ENCODE data around the gene PRKN. TPM values are rescaled to one million over a fixed set of nuclear protein-coding genes. Genes with fewer than 3 reads are reported as not detected.

The PRKN gene
- total and polyA plus RNA-seq, 4 experiments from 2014 or later: 0.50 to 5.3 (median 2.9) TPM

- Histone ChIP-seq H3K4me1 (ENCODE audit: insufficient read depth, low read length) (no peaks in the 10 kb centered on the region), H3K27ac (ENCODE audit: low read depth, low read length) (no peak overlapping the region), H3K9me3 (ENCODE audit: control insufficient read depth in 1 of 2, low read length in 2 of 2) (no peaks in the 10 kb centered on the region), H3K4me3 (ENCODE audit: low read length in 2 of 2) (no peak overlapping the region), H3K27me3 (ENCODE audit: insufficient read depth, low read length) (no peaks in the 10 kb centered on the region), H3K36me3 (ENCODE audit: insufficient read depth, low read length) (no peaks in the 10 kb centered on the region)
- intact Hi-C loops (cut with micrococcal nuclease): no loop called here
- CTCF ChIA-PET (ENCODE audit: partially characterized antibody): no interaction called here
- Mint-ChIP-seq H3K36me3 (no peaks in the 10 kb centered on the region), H3K4me1 (no peaks in the 10 kb centered on the region), H3K9me3 (no peaks in the 10 kb centered on the region), H3K4me3 (no peak overlapping the region), H3K27ac (no peak overlapping the region), H3K27me3 (peaks cover 0 to 1% of the 10 kb centered on the region in 2 donors)
- POLR2A ChIA-PET (ENCODE audit: partially characterized antibody): no interaction called here
- DNase-seq: no peak
These were observed 955.4 kb downstream of the PRKN start for GRCh38 chr6:161772176-161772575.

DNA sequence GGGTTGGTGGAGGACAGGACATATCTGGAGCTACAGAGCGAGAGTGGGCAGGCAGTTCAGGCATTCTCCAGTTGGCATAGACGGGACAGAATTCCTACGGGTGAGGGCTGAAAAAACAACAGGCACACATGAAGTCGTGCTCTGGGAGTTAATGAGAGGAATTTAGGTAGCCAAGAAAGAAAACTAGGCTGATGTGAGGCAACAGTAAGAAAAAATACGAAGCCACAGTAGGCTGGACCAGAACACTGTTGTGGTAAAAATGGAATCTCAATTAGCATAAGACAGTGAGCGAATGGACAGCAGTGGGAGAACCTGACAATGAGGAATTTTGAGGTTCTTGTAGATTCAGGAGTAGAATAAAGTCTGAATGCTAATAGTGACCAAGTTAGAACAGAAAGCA lies 965.6 kb downstream of the PRKN start:
- H3K27ac Mint-ChIP-seq: peak overlapping the region in 1 of 7 donors; percentile 14
- intact Hi-C loops (cut with micrococcal nuclease): no loop called here
- CTCF ChIA-PET (ENCODE audit: partially characterized antibody): no interaction called here
- H3K9me3 ChIP-seq (ENCODE audit: control insufficient read depth in 1 of 2, low read length in 2 of 2): no peaks in the 10 kb centered on the region
- POLR2A ChIA-PET (ENCODE audit: partially characterized antibody): no interaction called here
- H3K4me1 ChIP-seq (ENCODE audit: insufficient read depth, low read length): no peaks in the 10 kb centered on the region
- H3K4me3 Mint-ChIP-seq: no peak overlapping the region
- no peak for DNase-seq
- no peaks in the 10 kb centered on the region for H3K27me3 ChIP-seq (ENCODE audit: insufficient read depth, low read length)
- no peak overlapping the region for H3K27ac ChIP-seq (ENCODE audit: low read depth, low read length)
- H3K27me3 Mint-ChIP-seq: no peaks in the 10 kb centered on the region
- H3K4me1 Mint-ChIP-seq: no peaks in the 10 kb centered on the region
- H3K36me3 Mint-ChIP-seq: no peaks in the 10 kb centered on the region
- no peak overlapping the region for H3K4me3 ChIP-seq (ENCODE audit: low read length in 2 of 2)
- peaks cover 0 to 11% (median 0%) of the 10 kb centered on the region in 8 donors for H3K9me3 Mint-ChIP-seq
- no peaks in the 10 kb centered on the region for H3K36me3 ChIP-seq (ENCODE audit: insufficient read depth, low read length)

GRCh38 chr6:161755080-161755479 lies 972.5 kb downstream of the PRKN start:
- no peak overlapping the region for H3K27ac ChIP-seq (ENCODE audit: low read depth, low read length)
- H3K36me3 ChIP-seq (ENCODE audit: insufficient read depth, low read length): no peaks in the 10 kb centered on the region
- H3K9me3 ChIP-seq (ENCODE audit: control insufficient read depth in 1 of 2, low read length in 2 of 2): no peaks in the 10 kb centered on the region
- Mint-ChIP-seq H3K4me1 (no peaks in the 10 kb centered on the region), H3K36me3 (no peaks in the 10 kb centered on the region), H3K4me3 (no peak overlapping the region), H3K9me3 (peaks cover 0 to 10% (median 0%) of the 10 kb centered on the region in 8 donors), H3K27ac (no peak overlapping the region), H3K27me3 (peaks cover 0 to 2% of the 10 kb centered on the region in 2 donors)
- intact Hi-C loops (cut with micrococcal nuclease): no loop called here
- DNase-seq: no peak
- H3K4me1 ChIP-seq (ENCODE audit: insufficient read depth, low read length): no peaks in the 10 kb centered on the region
- H3K27me3 ChIP-seq (ENCODE audit: insufficient read depth, low read length): no peaks in the 10 kb centered on the region
- POLR2A ChIA-PET (ENCODE audit: partially characterized antibody): no interaction called here
- CTCF ChIA-PET (ENCODE audit: partially characterized antibody): no interaction called here
- H3K4me3 ChIP-seq (ENCODE audit: low read length in 2 of 2): no peak overlapping the region

DNA sequence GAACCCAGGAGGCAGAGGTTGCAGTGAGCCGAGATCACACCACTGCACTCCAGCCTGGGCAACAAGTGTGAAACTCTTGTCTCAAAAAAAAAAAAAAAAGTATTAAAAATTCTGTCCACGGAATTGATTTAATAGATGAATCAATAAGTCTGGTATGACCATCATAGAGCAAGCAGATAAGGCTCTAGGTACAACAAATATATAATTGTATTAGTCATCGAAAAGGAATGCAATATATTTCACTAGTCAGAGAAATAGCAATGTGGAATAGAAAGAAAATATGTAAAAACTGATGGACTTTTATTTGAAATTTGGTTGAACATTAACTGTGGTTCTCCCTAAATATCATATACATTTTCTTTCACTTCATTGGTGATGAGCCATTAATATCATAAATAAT lies 976.9 kb downstream of the PRKN start:
- no peaks in the 10 kb centered on the region for H3K36me3 Mint-ChIP-seq
- intact Hi-C loops (cut with micrococcal nuclease): no loop called here
- Histone ChIP-seq H3K4me1 (ENCODE audit: insufficient read depth, low read length) (no peaks in the 10 kb centered on the region), H3K36me3 (ENCODE audit: insufficient read depth, low read length) (no peaks in the 10 kb centered on the region), H3K27me3 (ENCODE audit: insufficient read depth, low read length) (no peaks in the 10 kb centered on the region), H3K27ac (ENCODE audit: low read depth, low read length) (no peak overlapping the region), H3K4me3 (ENCODE audit: low read length in 2 of 2) (no peak overlapping the region), H3K9me3 (ENCODE audit: control insufficient read depth in 1 of 2, low read length in 2 of 2) (no peaks in the 10 kb centered on the region)
- no peak overlapping the region for H3K4me3 Mint-ChIP-seq
- no peak overlapping the region for H3K27ac Mint-ChIP-seq
- H3K4me1 Mint-ChIP-seq: no peaks in the 10 kb centered on the region
- no peak for DNase-seq
- CTCF ChIA-PET (ENCODE audit: partially characterized antibody): no interaction called here
- peaks cover 0 to 4% of the 10 kb centered on the region in 2 donors for H3K27me3 Mint-ChIP-seq
- POLR2A ChIA-PET (ENCODE audit: partially characterized antibody): no interaction called here
- peaks cover 0 to 3% (median 0%) of the 10 kb centered on the region in 8 donors for H3K9me3 Mint-ChIP-seq

GRCh38 chr6:161749576-161749975 lies 978.0 kb downstream of the PRKN start:
- H3K36me3 ChIP-seq (ENCODE audit: insufficient read depth, low read length): no peaks in the 10 kb centered on the region
- intact Hi-C loops (cut with micrococcal nuclease): no loop called here
- Mint-ChIP-seq H3K36me3 (no peaks in the 10 kb centered on the region), H3K4me3 (no peak overlapping the region), H3K9me3 (peaks cover 0 to 1% (median 0%) of the 10 kb centered on the region in 8 donors), H3K4me1 (no peaks in the 10 kb centered on the region), H3K27ac (no peak overlapping the region), H3K27me3 (peaks cover 0 to 4% of the 10 kb centered on the region in 2 donors)
- H3K9me3 ChIP-seq (ENCODE audit: control insufficient read depth in 1 of 2, low read length in 2 of 2): no peaks in the 10 kb centered on the region
- H3K27me3 ChIP-seq (ENCODE audit: insufficient read depth, low read length): no peaks in the 10 kb centered on the region
- POLR2A ChIA-PET (ENCODE audit: partially characterized antibody): no interaction called here
- no peak overlapping the region for H3K27ac ChIP-seq (ENCODE audit: low read depth, low read length)
- no peak for DNase-seq
- H3K4me3 ChIP-seq (ENCODE audit: low read length in 2 of 2): no peak overlapping the region
- no peaks in the 10 kb centered on the region for H3K4me1 ChIP-seq (ENCODE audit: insufficient read depth, low read length)
- CTCF ChIA-PET (ENCODE audit: partially characterized antibody): no interaction called here

GRCh38 chr6:161748535-161749416 lies 978.8 kb downstream of the PRKN start:
- Mint-ChIP-seq H3K27me3 (peaks cover 0 to 4% of the 10 kb centered on the region in 2 donors), H3K27ac (peak overlapping the region in 1 of 7 donors; percentile 22), H3K36me3 (no peaks in the 10 kb centered on the region), H3K4me3 (no peak overlapping the region), H3K9me3 (no peaks in the 10 kb centered on the region), H3K4me1 (no peaks in the 10 kb centered on the region)
- DNase-seq: no peak
- no peaks in the 10 kb centered on the region for H3K27me3 ChIP-seq (ENCODE audit: insufficient read depth, low read length)
- ChIA-PET CTCF (ENCODE audit: partially characterized antibody) (no interaction called here), POLR2A (ENCODE audit: partially characterized antibody) (no interaction called here)
- H3K4me1 ChIP-seq (ENCODE audit: insufficient read depth, low read length): no peaks in the 10 kb centered on the region
- H3K36me3 ChIP-seq (ENCODE audit: insufficient read depth, low read length): no peaks in the 10 kb centered on the region
- intact Hi-C loops (cut with micrococcal nuclease): no loop called here
- H3K9me3 ChIP-seq (ENCODE audit: control insufficient read depth in 1 of 2, low read length in 2 of 2): no peaks in the 10 kb centered on the region
- H3K27ac ChIP-seq (ENCODE audit: low read depth, low read length): no peak overlapping the region
- H3K4me3 ChIP-seq (ENCODE audit: low read length in 2 of 2): no peak overlapping the region

GRCh38 chr6:161747506-161747905 lies 980.1 kb downstream of the PRKN start:
- intact Hi-C loops (cut with micrococcal nuclease): no loop called here
- Histone ChIP-seq H3K27me3 (ENCODE audit: insufficient read depth, low read length) (no peaks in the 10 kb centered on the region), H3K36me3 (ENCODE audit: insufficient read depth, low read length) (no peaks in the 10 kb centered on the region), H3K4me3 (ENCODE audit: low read length in 2 of 2) (no peak overlapping the region), H3K9me3 (ENCODE audit: control insufficient read depth in 1 of 2, low read length in 2 of 2) (no peaks in the 10 kb centered on the region), H3K27ac (ENCODE audit: low read depth, low read length) (no peak overlapping the region), H3K4me1 (ENCODE audit: insufficient read depth, low read length) (no peaks in the 10 kb centered on the region)
- no peaks in the 10 kb centered on the region for H3K4me1 Mint-ChIP-seq
- POLR2A ChIA-PET (ENCODE audit: partially characterized antibody): no interaction called here
- H3K27ac Mint-ChIP-seq: no peak overlapping the region
- H3K4me3 Mint-ChIP-seq: no peak overlapping the region
- H3K27me3 Mint-ChIP-seq: peaks cover 0 to 4% of the 10 kb centered on the region in 2 donors
- CTCF ChIA-PET (ENCODE audit: partially characterized antibody): no interaction called here
- peaks cover 0 to 2% (median 0%) of the 10 kb centered on the region in 8 donors for H3K9me3 Mint-ChIP-seq
- no peak for DNase-seq
- H3K36me3 Mint-ChIP-seq: no peaks in the 10 kb centered on the region
